Neural cell (in vitro differentiated cells): ENCODE measurements around the gene SYTL3. TPM values are rescaled to one million over a fixed set of nuclear protein-coding genes. Genes with fewer than 3 reads are reported as not detected.

Source experiments
- H2AFZ ChIP-seq: fragments of 200-600, 300-800 bp; sonication (generic), shearing (Covaris generic); 2 replicates; pipeline ENCODE4 v1.6.0; 2014; ENCODE audit warnings: low read depth, mild to moderate bottlenecking, antibody characterized with exemption, low read length, moderate library complexity
- H3F3A ChIP-seq: fragments of 200-600 bp; shearing (Covaris generic); 2 replicates; pipeline ENCODE4 v1.6.1; 2016; ENCODE audit warnings: mild to moderate bottlenecking, moderate library complexity, mixed read lengths, antibody characterized with exemption, low read length; ENCODE audit not compliant: insufficient read depth, poor library complexity, severe bottlenecking
- H3K27ac ChIP-seq: fragments of 200-600, 300-800 bp; sonication (generic), shearing (Covaris generic); 2 replicates; pipeline ENCODE4 v1.5.1; 2014; ENCODE audit warnings: mild to moderate bottlenecking, low read length, moderate library complexity
- H3K27me3 ChIP-seq: fragments of 300-800, 200-600 bp; sonication (generic), shearing (Covaris generic); 2 replicates; pipeline ENCODE4 v1.6.0; 2014; ENCODE audit warnings: mild to moderate bottlenecking, low read depth, low read length, moderate library complexity; ENCODE audit not compliant: insufficient read depth
- H3K36me3 ChIP-seq: fragments of 300-800, 200-600 bp; sonication (generic), shearing (Covaris generic); 2 replicates; pipeline ENCODE4 v1.5.1; 2014; ENCODE audit warnings: mild to moderate bottlenecking, antibody characterized with exemption, low read length, moderate library complexity; ENCODE audit not compliant: insufficient read depth
- H3K4me2 ChIP-seq: fragments of 300-800, 200-600 bp; sonication (generic), shearing (Covaris generic); 2 replicates; pipeline ENCODE4 v1.6.0; 2014; ENCODE audit warnings: mild to moderate bottlenecking, low read length
- H3K4me3 ChIP-seq: fragments of 300-800, 200-600 bp; sonication (generic), shearing (Covaris generic); 2 replicates; pipeline ENCODE4 v1.5.1; 2014; ENCODE audit warnings: mild to moderate bottlenecking, low read length, moderate library complexity
- H3K79me2 ChIP-seq: fragments of 200-600 bp; shearing (Covaris generic); replicated peaks from 2 replicates; pipeline ENCODE4 v1.6.0; 2014; ENCODE audit warnings: mild to moderate bottlenecking, low read length, moderate library complexity; ENCODE audit not compliant: insufficient read depth
- H3K9ac ChIP-seq: fragments of 300-800, 200-600 bp; sonication (generic), shearing (Covaris generic); 2 replicates; pipeline ENCODE4 v1.6.1; 2016; ENCODE audit warnings: mild to moderate bottlenecking, low read length, mixed read lengths
- H3K9me2 ChIP-seq: fragments of 200-600 bp; shearing (Covaris generic); 2 replicates; pipeline ENCODE4 v1.6.1; 2016; ENCODE audit warnings: mild to moderate bottlenecking, low read length, mixed read lengths; ENCODE audit not compliant: insufficient read depth
- H3K9me3 ChIP-seq: fragments of 200-600, 300-800 bp; sonication (generic), shearing (Covaris generic); 2 replicates; pipeline ENCODE4 v1.6.1; 2016; ENCODE audit warnings: mild to moderate bottlenecking, mixed run types, low read length, moderate library complexity, mixed read lengths
- H4K20me1 ChIP-seq: fragments of 200-600 bp; shearing (Covaris generic); 2 replicates; pipeline ENCODE4 v1.6.1; 2016; ENCODE audit warnings: mild to moderate bottlenecking, mixed run types; ENCODE audit not compliant: insufficient read depth
- CTCF ChIP-seq: fragments of 450-650 bp; IDR thresholded peaks from 2 replicates; pipeline ENCODE4 v1.5.1; 2014; ENCODE audit warnings: antibody characterized with exemption, mild to moderate bottlenecking, moderate library complexity; ENCODE audit not compliant: poor library complexity, severe bottlenecking
- EP300 ChIP-seq: fragments of 450-650 bp; conservative IDR thresholded peaks from 2 replicates; pipeline ENCODE4 v1.6.1; 2014; ENCODE audit warnings: antibody characterized with exemption, mild to moderate bottlenecking, moderate library complexity; ENCODE audit not compliant: poor library complexity, severe bottlenecking
- EZH2 ChIP-seq: fragments of 200-600, 300-800 bp; shearing (Covaris generic), sonication (generic); IDR thresholded peaks from 2 replicates; pipeline ENCODE4 v1.6.1; 2014; ENCODE audit warnings: antibody characterized with exemption, low read length, borderline replicate concordance, mild to moderate bottlenecking; ENCODE audit not compliant: insufficient read depth, poor library complexity, severe bottlenecking
- MXI1 ChIP-seq: fragments of 450-650 bp; conservative IDR thresholded peaks from 2 replicates; pipeline ENCODE4 v1.6.1; 2014; ENCODE audit warnings: antibody characterized with exemption, mild to moderate bottlenecking; ENCODE audit not compliant: poor library complexity, severe bottlenecking
- POLR2AphosphoS5 ChIP-seq: IDR thresholded peaks from 2 replicates; pipeline ENCODE4 v1.6.1; 2012
- RAD21 ChIP-seq: fragments of 450-650 bp; conservative IDR thresholded peaks from 2 replicates; pipeline ENCODE4 v1.6.1; 2014; ENCODE audit warnings: antibody characterized with exemption, mild to moderate bottlenecking, moderate library complexity
- REST ChIP-seq: IDR thresholded peaks from 2 replicates; pipeline ENCODE4 v1.6.1; 2012; ENCODE audit warnings: borderline replicate concordance
- SMC3 ChIP-seq: fragments of 450-650 bp; conservative IDR thresholded peaks from 2 replicates; pipeline ENCODE4 v1.6.1; 2014; ENCODE audit warnings: antibody characterized with exemption, mild to moderate bottlenecking, moderate library complexity; ENCODE audit not compliant: poor library complexity
- TAF1 ChIP-seq: IDR thresholded peaks from 2 replicates; pipeline ENCODE4 v1.6.1; 2012; ENCODE audit warnings: low read depth
- polyA plus RNA-seq: library from polyadenylated mRNA; depleted of rRNA; stranded (reverse); fragments of >200 nt; gene quantifications from 2 replicates; pipeline ENCODE4 v1.2.3, GENCODE V29; 2014

Gene SYTL3
- polyA plus RNA-seq, 1 donor from 2014 or later, result 2.1 TPM

GRCh38 chr6:158751224-158751623 lies 101.4 kb downstream of the SYTL3 start:
- no peak overlapping the region for H3K4me2 ChIP-seq
- no peaks in the 10 kb centered on the region for H3K27me3 ChIP-seq
- H2AFZ ChIP-seq, result no peak overlapping the region
- H3F3A ChIP-seq, result no peaks in the 10 kb centered on the region
- no peaks in the 10 kb centered on the region for H3K9me2 ChIP-seq
- no peak overlapping the region for H3K27ac ChIP-seq
- H3K79me2 ChIP-seq, result no peaks in the 10 kb centered on the region
- TF ChIP-seq EZH2 (no peak), EP300 (no peak), TAF1 (no peak), CTCF (no peak), REST (no peak)
- H3K9me3 ChIP-seq, result no peaks in the 10 kb centered on the region
- no peaks in the 10 kb centered on the region for H3K36me3 ChIP-seq
- no peak overlapping the region for H3K4me3 ChIP-seq
- H4K20me1 ChIP-seq, result no peaks in the 10 kb centered on the region
- H3K9ac ChIP-seq, result no peak overlapping the region

GRCh38 chr6:158751921-158752320 lies 102.1 kb downstream of the SYTL3 start:
- no peaks in the 10 kb centered on the region for H3K9me2 ChIP-seq
- no peak overlapping the region for H3K9ac ChIP-seq
- H3K79me2 ChIP-seq, result no peaks in the 10 kb centered on the region
- H3K27ac ChIP-seq, result no peak overlapping the region
- no peak for TF ChIP-seq MXI1
- TF ChIP-seq SMC3, result no peak
- TF ChIP-seq EP300, result no peak
- no peak for TF ChIP-seq TAF1
- H3K27me3 ChIP-seq, result no peaks in the 10 kb centered on the region
- no peak overlapping the region for H2AFZ ChIP-seq
- H3K4me2 ChIP-seq, result no peak overlapping the region
- no peaks in the 10 kb centered on the region for H4K20me1 ChIP-seq
- no peak overlapping the region for H3K4me3 ChIP-seq
- H3F3A ChIP-seq, result no peaks in the 10 kb centered on the region
- H3K9me3 ChIP-seq, result no peaks in the 10 kb centered on the region
- H3K36me3 ChIP-seq, result no peaks in the 10 kb centered on the region

GRCh38 chr6:158752613-158753012 lies 102.8 kb downstream of the SYTL3 start:
- Histone ChIP-seq H3K27ac (no peak overlapping the region), H3K9me2 (no peaks in the 10 kb centered on the region), H3K9ac (no peak overlapping the region), H3K36me3 (no peaks in the 10 kb centered on the region), H3K4me3 (no peak overlapping the region), H3K27me3 (no peaks in the 10 kb centered on the region), H2AFZ (no peak overlapping the region), H4K20me1 (no peaks in the 10 kb centered on the region), H3K79me2 (no peaks in the 10 kb centered on the region), H3F3A (no peaks in the 10 kb centered on the region), H3K4me2 (no peak overlapping the region), H3K9me3 (no peaks in the 10 kb centered on the region)
- TF ChIP-seq CTCF (no peak), RAD21 (no peak), REST (no peak), POLR2AphosphoS5 (no peak), TAF1 (no peak), MXI1 (no peak), EZH2 (no peak), EP300 (no peak), SMC3 (no peak)
